Activated T-cell treated with anti-CD3 and anti-CD28 coated beads, Interleukin-2, amount 50 U/mL, for 4 hours (primary cell): ENCODE data around the gene TRIM51. TPM values are rescaled to one million over a fixed set of nuclear protein-coding genes. Genes with fewer than 3 reads are reported as not detected.

Experiments
- total RNA-seq, 3 donors: library from RNA; stranded (reverse); gene quantifications; one replicate each; pipeline ENCODE4 v1.2.1, GENCODE V29; 2021

Gene TRIM51
- total RNA-seq, 3 donors from 2014 or later: not detected

Other genes starting within 250 kb of the TRIM51 start
- not detected for gene OR4P4, start 248.2 kb upstream of the TRIM51 start, total RNA-seq
- not detected for gene OR4S2, start 235.0 kb upstream of the TRIM51 start, total RNA-seq
- not detected for gene OR4C6, start 221.1 kb upstream of the TRIM51 start, total RNA-seq
- not detected for gene OR5D13, start 109.9 kb upstream of the TRIM51 start, total RNA-seq
- gene OR5D14, start 87.7 kb upstream of the TRIM51 start, total RNA-seq: not detected
- gene OR5L1, start 71.9 kb upstream of the TRIM51 start, total RNA-seq: not detected
- not detected for gene OR5D18, start 63.7 kb upstream of the TRIM51 start, total RNA-seq
- gene OR5L2, start 56.1 kb upstream of the TRIM51 start, total RNA-seq: not detected
- not detected for gene OR5D16, start 44.5 kb upstream of the TRIM51 start, total RNA-seq
- gene OR5W2, start 31.3 kb downstream of the TRIM51 start, total RNA-seq: not detected
- not detected for gene OR5I1, start 53.1 kb downstream of the TRIM51 start, total RNA-seq
- not detected for gene OR10AG1, start 86.6 kb downstream of the TRIM51 start, total RNA-seq
- not detected for gene OR5F1, start 111.3 kb downstream of the TRIM51 start, total RNA-seq
- gene OR5AS1, start 144.4 kb downstream of the TRIM51 start, total RNA-seq: not detected
- gene OR8I2, start 210.0 kb downstream of the TRIM51 start, total RNA-seq: not detected
- not detected for gene OR8H2, start 220.4 kb downstream of the TRIM51 start, total RNA-seq
- not detected for gene OR8H3, start 239.1 kb downstream of the TRIM51 start, total RNA-seq